Measurements from ENCODE around the gene GPNMB.

Gene GPNMB

GRCh38 chr7:23276376-23276775 lies 29.8 kb downstream of the GPNMB start:
- DNase-seq, result peak; percentile 78

GRCh38 chr7:23276947-23277346 lies 30.4 kb downstream of the GPNMB start:
- no peak for DNase-seq

- DNase-seq, result peak; percentile 91
Measured at GRCh38 chr7:23277359-23277989, 30.9 kb downstream of the GPNMB start.

- no peak for DNase-seq
Measured at GRCh38 chr7:23279819-23280525, 33.4 kb downstream of the GPNMB start.

GRCh38 chr7:23283086-23283485 lies 36.5 kb downstream of the GPNMB start:
- no peak for DNase-seq

GRCh38 chr7:23284871-23285270 lies 38.3 kb downstream of the GPNMB start:
- no peak for DNase-seq

- no peak for DNase-seq
Measured at GRCh38 chr7:23285657-23286646, 39.4 kb downstream of the GPNMB start.

- peak; percentile 46 for DNase-seq
Measured at GRCh38 chr7:23287612-23288011, 41.0 kb downstream of the GPNMB start.

- no peak for DNase-seq
Measured at GRCh38 chr7:23290993-23291392, 44.4 kb downstream of the GPNMB start.

GRCh38 chr7:23291957-23292560 lies 45.5 kb downstream of the GPNMB start:
- DNase-seq, result no peak

GRCh38 chr7:23292623-23293022 lies 46.0 kb downstream of the GPNMB start:
- no peak for DNase-seq

GRCh38 chr7:23293500-23294073 lies 47.0 kb downstream of the GPNMB start:
- no peak for DNase-seq

- no peak for DNase-seq
Measured at GRCh38 chr7:23294549-23295400, 48.2 kb downstream of the GPNMB start.

- no peak for DNase-seq
Measured at GRCh38 chr7:23295401-23295697, 48.8 kb downstream of the GPNMB start.

GRCh38 chr7:23298141-23298881 lies 51.7 kb downstream of the GPNMB start:
- DNase-seq, result no peak

GRCh38 chr7:23298885-23299769 lies 52.6 kb downstream of the GPNMB start, which contains the start of gene MALSU1:
Gene MALSU1 (plus strand): TSS chr7:23299339. CDS start chr7:23299353, 14 bp downstream.
- peak; percentile 99 for DNase-seq

- no peak for DNase-seq
Measured at GRCh38 chr7:23299770-23300300, 53.3 kb downstream of the GPNMB start.

- no peak for DNase-seq
Measured at GRCh38 chr7:23306936-23307521, 60.5 kb downstream of the GPNMB start.

- DNase-seq, result no peak
Measured at GRCh38 chr7:23308754-23309153, 62.2 kb downstream of the GPNMB start.
